COLO668 (cell line): Measurements from ENCODE around the gene DGAT2.

ENCODE experiments used
- DNase-seq: peaks from one replicate; lab custom pipeline; 2025; ENCODE audit not compliant: unreplicated experiment; lab: John Stamatoyannopoulos, UW

Gene DGAT2

GRCh38 chr11:75800728-75801361 is 32.3 kb downstream of the DGAT2 start:
- no peak for DNase-seq

DNA sequence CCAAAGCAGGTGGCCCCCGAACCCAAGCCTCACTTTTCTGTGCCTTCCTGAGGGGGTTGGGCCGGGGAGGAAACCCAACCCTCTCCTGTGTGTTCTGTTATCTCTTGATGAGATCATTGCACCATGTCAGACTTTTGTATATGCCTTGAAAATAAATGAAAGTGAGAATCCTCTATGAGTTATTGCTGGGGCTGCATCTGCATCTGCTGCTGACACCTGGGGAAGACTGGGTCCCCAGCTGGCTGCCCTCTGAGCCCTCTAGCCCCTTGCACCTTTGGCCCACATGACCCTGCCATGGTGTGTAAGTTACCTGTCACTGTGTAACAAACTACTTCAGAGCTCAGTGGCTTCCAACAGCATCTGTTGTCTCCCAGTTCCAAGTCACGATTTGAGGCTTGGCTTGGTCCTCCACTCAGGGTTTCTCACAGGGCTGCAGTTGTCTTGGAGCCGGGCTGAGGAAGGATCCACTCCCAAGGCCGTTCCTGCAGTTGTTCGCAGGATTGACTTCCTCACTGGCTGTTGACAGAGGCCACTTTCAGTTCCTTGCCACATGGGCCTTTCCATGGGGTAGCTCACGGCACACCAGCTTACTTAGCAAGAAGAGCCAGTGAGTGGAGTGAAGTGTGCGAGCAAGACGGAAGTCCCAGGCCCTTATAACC is 32.9 kb downstream of the DGAT2 start:
- no peak for DNase-seq

DNA sequence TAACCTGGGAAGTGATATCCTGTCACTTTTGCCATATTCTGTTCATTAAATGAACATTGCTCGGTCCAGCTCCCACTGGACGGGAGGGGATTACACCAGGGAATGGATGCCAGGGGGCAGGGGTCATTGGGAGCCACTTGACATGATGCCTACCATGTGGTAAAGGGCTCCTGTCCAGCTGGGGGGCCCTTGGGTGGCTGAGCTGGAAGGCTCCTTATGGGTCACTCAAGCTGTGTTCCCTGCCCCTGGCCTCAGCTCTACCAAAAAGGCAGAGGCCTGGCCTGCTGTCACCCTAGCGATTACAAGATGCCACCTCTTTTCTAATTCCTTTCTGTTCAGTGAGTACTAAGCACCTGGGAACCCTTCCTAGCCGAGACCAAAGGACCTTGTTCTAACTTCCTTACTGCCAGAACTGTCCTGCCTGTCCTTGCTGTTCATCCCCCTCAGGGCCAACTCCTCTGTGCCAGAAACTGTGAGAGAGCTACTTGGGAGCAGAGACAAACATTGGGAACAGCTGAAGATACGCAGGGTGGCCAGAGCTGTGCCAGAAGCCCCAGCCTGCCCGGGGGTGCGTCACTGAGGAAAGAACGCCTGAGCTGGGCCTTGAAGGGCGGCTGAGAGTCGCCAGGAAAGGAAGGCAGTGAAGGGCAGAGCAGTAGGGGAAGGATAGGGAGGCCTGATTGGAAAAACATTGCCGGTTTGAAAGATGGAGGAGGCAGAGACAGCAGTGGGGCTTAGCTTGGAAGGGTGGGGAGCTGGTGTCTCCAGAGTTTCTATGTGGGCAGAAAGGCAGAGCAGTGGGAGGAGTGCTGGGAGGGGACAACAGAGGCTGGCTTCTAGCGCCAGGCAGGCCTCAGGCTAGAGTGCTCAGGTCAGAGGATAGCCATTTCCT is 33.7 kb downstream of the DGAT2 start:
- DNase-seq, result no peak

DNA sequence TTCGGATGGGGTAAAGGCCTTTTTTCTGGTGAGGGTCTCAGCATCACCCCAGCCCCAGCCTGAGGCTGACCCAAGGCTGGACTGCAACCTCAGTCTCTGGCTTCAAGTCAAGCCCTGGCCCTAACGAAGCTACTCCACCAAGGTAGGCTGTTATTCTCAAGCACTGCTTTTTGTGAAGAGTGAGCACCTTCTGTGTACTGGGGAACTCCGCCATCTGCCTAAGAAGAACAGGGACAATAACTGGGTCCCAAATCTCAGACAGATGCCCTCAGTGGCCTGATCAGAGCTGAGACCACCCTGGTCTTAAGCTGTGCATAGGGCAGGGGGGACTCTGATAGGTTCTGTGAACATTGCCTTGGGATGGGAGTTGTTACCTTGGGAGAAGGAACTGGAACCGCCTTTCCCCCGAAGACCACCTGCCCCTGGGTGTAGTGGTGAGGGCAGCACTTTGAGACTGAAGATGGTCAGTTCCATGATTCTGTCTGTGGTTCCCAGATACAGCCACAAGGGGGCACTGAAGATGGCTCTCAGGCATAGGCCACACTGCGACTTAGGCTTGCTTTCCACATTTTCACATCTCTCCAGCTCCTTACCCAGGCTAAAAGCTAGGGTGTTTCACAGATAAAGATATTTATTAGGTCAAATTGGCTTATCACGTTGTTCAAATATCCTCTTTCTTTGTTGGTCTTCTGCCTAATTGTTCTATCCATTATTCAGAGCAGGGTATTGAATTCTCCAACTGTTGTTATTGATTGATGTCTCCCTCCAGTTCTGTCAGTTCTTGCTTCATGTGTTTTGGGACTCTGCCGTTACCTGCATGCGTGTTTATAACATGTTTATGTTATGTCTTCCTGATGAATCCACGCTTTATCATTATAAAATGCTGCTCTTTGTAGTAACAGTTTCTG is 34.6 kb downstream of the DGAT2 start:
- DNase-seq, result peak; percentile 43

DNA sequence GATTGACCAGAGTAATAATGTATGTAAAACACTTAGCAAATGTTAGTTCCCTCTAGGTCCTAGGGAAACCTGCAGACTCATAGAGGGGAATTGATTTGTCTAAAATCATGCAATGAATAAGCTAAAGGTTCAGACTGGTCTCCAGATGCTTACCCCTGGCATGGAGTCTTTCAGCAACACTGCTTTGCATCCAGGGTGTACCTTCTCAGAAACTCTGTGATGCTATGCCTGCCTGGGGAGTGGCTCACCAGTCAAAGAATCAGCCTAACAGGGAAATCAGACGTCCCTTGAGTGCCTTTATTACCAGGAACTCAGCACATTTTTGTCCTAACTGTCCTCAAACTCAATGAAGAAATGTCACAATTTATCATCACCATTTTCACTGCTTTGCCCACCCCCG is 40.5 kb downstream of the DGAT2 start:
- DNase-seq, result no peak

- DNase-seq, result no peak
Measured at GRCh38 chr11:75809991-75810390, 41.4 kb downstream of the DGAT2 start.

GRCh38 chr11:75810637-75811390 is 42.2 kb downstream of the DGAT2 start:
- DNase-seq, result no peak

GRCh38 chr11:75811485-75811884 is 42.9 kb downstream of the DGAT2 start:
- DNase-seq, result no peak

DNA sequence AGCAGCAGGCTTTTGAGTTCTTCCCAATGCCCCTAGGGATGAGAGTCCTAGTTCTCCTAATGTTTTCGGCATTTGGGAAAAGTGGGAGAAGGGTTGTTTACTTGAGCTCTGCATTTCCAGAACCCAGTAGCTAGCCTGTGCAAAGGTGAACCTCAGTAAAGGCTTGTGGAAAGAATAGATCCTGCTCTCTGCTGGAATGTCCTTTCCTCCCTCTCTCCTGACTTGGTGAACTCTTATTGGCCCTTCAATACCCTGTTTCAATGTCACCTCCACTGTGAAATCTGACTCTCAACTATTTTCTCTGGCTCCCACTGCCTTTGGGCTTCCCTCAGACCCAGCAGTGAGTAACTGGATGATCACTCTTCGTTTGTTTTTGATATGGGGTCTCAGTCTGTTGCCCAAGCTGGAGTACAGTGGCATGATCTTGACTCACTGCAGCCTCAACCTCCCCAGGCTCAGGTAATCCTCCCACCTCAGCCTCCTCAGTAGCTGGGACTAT is 44.0 kb downstream of the DGAT2 start:
- DNase-seq, result no peak

DNA sequence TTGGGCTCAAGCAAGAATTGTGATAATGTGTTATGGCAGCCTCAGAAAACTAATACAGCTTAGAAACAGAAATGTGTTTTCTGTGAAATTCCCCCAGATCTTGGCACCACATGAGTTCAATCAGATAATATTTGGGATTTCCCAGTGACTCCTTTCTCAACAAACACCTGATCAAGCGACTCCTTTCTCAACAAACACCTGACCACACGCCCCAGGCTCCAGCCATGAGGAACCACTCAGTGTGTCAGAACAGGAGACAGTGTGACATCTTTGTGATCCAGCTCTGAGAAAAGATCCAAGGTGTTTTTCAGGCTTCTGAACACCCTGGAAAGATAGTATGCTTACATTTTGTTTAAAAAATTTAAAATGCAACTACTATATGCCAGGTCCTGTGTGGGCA is 44.5 kb downstream of the DGAT2 start:
- DNase-seq, result no peak

DNA sequence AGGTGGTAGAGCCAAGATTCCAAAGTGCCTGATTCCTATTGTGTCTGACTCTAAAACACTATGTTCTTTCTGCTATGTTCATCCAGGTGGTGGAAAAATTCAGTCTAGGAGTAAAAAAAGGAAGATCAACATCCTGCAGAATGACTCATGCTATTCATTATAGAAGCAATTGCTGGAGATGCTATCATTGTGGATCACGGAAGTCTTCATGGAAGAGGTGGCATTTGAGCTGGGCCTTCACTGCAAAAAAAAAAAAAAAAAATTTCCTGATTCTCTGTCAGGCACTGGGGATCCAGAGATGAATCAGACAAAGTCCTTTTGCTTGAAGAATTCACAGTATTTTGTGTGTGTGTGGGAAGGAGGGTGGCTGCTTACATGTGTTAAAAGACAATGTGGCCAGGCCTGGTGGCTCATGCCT is 45.1 kb downstream of the DGAT2 start:
- DNase-seq, result no peak

GRCh38 chr11:75814363-75814676 is 45.7 kb downstream of the DGAT2 start:
- no peak for DNase-seq

- peak; percentile 92 for DNase-seq
Measured at GRCh38 chr11:75814677-75815344, 46.2 kb downstream of the DGAT2 start, which contains the start of gene UVRAG. Gene UVRAG, plus strand, starts transcription at chr11:75815210. Its CDS starts 198 bp downstream, at chr11:75815408.

DNA sequence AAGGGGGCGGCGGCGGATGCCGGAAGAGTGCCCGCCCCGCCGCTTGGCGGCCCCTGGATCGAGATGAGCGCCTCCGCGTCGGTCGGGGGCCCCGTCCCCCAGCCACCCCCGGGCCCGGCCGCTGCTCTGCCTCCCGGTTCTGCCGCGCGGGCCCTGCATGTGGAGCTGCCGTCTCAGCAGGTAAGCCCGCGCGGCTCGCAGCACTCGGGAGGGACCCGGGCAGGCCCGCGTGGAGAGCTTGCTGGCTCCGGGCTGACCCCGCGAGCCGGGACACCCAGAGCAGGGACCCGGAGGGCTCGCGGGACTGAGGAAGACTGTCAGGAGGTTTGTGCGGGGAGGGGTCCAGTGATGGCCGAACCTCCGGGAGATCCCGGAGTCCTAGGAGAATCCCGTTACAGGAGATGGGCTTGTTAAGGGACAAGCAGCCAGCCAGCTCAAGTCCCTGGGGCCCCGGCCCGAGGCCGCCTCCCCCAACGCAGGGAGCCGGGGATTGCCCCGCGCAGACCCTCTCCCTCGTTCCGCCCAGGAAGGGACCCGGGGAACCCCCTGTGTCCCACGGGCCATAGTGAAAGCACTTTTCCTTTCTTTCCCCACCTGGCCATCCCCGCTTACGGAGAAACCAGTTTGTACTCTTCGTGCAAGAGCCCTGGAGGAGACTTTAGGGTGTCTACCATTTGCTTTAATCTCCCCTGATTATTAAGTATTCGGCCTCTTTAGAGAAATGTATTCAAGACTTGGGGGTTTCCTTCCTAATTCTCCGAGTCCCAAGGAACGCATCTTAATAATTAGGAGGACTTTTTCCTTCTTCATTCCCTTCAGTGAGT is 47.0 kb downstream of the DGAT2 start:
- peak; percentile 72 for DNase-seq

- DNase-seq, result no peak
Measured at GRCh38 chr11:75816561-75817239, 48.1 kb downstream of the DGAT2 start.

DNA sequence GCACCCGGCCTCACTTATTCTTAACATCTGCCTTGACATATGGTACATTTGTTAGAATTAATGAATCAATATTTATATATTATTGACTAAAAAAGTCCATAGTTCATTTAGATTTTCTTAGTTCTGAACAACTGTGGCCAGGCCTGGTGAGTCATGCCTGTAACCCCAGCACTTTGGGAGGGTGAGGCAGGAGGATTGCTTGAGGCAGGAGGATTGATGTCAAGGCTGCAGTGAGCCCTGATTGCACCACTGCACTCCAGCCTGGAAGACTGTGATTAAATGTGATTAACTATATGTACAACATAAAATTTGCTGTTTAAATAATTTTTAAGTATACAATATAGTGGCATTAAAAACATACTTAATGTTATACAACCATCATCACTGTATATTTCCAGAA is 52.1 kb downstream of the DGAT2 start:
- DNase-seq, result no peak

GRCh38 chr11:75821202-75821601 is 52.6 kb downstream of the DGAT2 start:
- no peak for DNase-seq

GRCh38 chr11:75822541-75822940 is 54.0 kb downstream of the DGAT2 start:
- no peak for DNase-seq
